CD4-positive, alpha-beta memory T cell (primary cell): ENCODE measurements around the gene RAB26. TPM values are rescaled to one million over a fixed set of nuclear protein-coding genes. Genes with fewer than 3 reads are reported as not detected.
A peak's percentile ranks its signal among the peaks of the same experiment; 100 is the strongest.

Source experiments
- CTCF ChIA-PET: fragments of 350-600 bp; sonication (Branson Sonifier 250); formaldehyde crosslinking; loops from one replicate; lab custom pipeline; 2021; ENCODE audit warnings: inconsistent platforms; ENCODE audit not compliant: partially characterized antibody; lab: Charles Lee
- POLR2A ChIA-PET: fragments of 350-600 bp; sonication (Branson Sonifier 250); formaldehyde crosslinking; loops from one replicate; lab custom pipeline; 2021; ENCODE audit not compliant: partially characterized antibody; lab: Charles Lee
- DNase-seq, 5 donors: peaks; one replicate each; pipeline versions ENCODE4 v3.0.0 to v3.0.0-alpha.2; 2020 to 2022; ENCODE audit warnings: mixed read lengths in 1 of 5
- H3K27ac ChIP-seq: one replicate; pipeline ENCODE4 v1.7.0; 2013; ENCODE audit warnings: low read depth, low read length
- H3K27me3 ChIP-seq: 2 replicates; pipeline ENCODE4 v1.7.0; 2013; ENCODE audit warnings: mild to moderate bottlenecking, low read length, moderate library complexity; ENCODE audit not compliant: insufficient read depth
- H3K36me3 ChIP-seq: 2 replicates; pipeline ENCODE4 v1.7.0; 2013; ENCODE audit warnings: mild to moderate bottlenecking, low read length, moderate library complexity; ENCODE audit not compliant: insufficient read depth
- H3K4me1 ChIP-seq: 2 replicates; pipeline ENCODE4 v1.7.0; 2013; ENCODE audit warnings: mild to moderate bottlenecking, low read length, moderate library complexity; ENCODE audit not compliant: insufficient read depth
- H3K4me3 ChIP-seq, 2 donors: one replicate each; pipeline ENCODE4 v1.7.0; 2013; ENCODE audit warnings: low read length in 2 of 2, mild to moderate bottlenecking in 1 of 2
- H3K9me3 ChIP-seq, 2 donors: one replicate each; pipeline ENCODE4 v1.7.0; 2013; ENCODE audit warnings: low read length in 2 of 2, control low read depth in 1 of 2; ENCODE audit not compliant: control insufficient read depth in 1 of 2
- H3K27ac Mint-ChIP-seq, 7 donors: one replicate each; pipeline ENCODE4 v1.8.0; 2020 to 2021; ENCODE audit warnings: mixed read lengths in 7 of 7, mild to moderate bottlenecking in 6 of 7, inconsistent platforms in 3 of 7, moderate library complexity in 3 of 7
- H3K27me3 Mint-ChIP-seq, 2 donors: one replicate each; pipeline ENCODE4 v1.8.0; 2020 to 2021; ENCODE audit warnings: mixed read lengths in 2 of 2
- H3K36me3 Mint-ChIP-seq, 2 donors: one replicate each; pipeline ENCODE4 v1.8.0; 2020 to 2021; ENCODE audit warnings: mixed read lengths in 2 of 2, inconsistent platforms in 1 of 2, mild to moderate bottlenecking in 1 of 2
- H3K4me1 Mint-ChIP-seq, 4 donors: one replicate each; pipeline ENCODE4 v1.8.0; 2020 to 2021; ENCODE audit warnings: mixed read lengths in 4 of 4, mild to moderate bottlenecking in 1 of 4
- H3K4me3 Mint-ChIP-seq, 8 donors: one replicate each; pipeline ENCODE4 v1.8.0; 2020 to 2021; ENCODE audit warnings: mixed read lengths in 8 of 8, mild to moderate bottlenecking in 7 of 8, moderate library complexity in 6 of 8, inconsistent platforms in 3 of 8
- H3K9me3 Mint-ChIP-seq, 8 donors: one replicate each; pipeline ENCODE4 v1.8.0; 2020 to 2021; ENCODE audit warnings: mixed read lengths in 8 of 8, mild to moderate bottlenecking in 5 of 8, inconsistent platforms in 3 of 8, moderate library complexity in 1 of 8
- intact Hi-C: fragments of 100-400 bp; cut with micrococcal nuclease; formaldehyde crosslinking; loops from one replicate; pipeline ENCODE4 v1.15.1; 2023
- polyA plus RNA-seq, 2 donors: library from polyadenylated mRNA; unstranded; fragments of 300-500 nt; fragmentation: Illumina TruSeq; gene quantifications; one replicate each; pipeline ENCODE4 v1.2.3, GENCODE V29; 2021
- total RNA-seq, 2 experiments: library from RNA; stranded (reverse); gene quantifications; one replicate each; pipeline ENCODE4 v1.2.3, GENCODE V29; 2021

RAB26 gene
- total and polyA plus RNA-seq, 4 experiments from 2014 or later, result 0.44 to 0.77 (median 0.52) TPM; not detected in 1

DNA sequence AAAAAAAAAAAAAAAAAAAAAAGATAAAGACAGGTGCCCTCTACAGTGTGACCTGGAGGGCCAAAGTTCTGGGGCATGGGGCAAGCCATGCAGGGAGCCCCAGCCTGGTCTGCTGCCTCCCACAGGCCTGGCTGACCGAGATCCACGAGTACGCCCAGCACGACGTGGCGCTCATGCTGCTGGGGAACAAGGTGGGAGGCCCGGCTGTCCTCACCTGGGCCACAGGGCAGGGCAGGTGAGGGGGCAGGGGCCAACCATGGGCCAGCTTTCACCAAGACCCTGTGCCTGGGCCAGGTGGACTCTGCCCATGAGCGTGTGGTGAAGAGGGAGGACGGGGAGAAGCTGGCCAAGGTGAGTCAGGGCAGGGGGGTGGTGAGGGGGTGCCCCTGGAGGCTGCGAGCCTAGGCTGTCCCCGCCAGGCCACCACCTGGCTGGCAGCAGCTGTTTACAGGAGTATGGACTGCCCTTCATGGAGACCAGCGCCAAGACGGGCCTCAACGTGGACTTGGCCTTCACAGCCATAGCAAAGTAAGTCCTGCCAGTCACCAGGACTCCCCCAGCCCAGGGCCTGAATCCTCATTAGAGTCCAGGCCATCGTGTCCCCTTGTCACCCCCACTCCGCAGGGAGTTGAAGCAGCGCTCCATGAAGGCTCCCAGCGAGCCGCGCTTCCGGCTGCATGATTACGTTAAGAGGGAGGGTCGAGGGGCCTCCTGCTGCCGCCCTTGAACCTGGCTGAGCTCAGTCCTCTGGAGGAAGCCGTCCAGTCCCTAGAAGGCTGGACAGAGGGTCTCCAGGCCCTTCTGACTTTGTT is 4.5 kb downstream of the RAB26 start:
- H3K4me3 ChIP-seq, result peak overlapping the region; percentile 65 to 79
- H3K36me3 Mint-ChIP-seq, result peaks cover 0 to 14% of the 10 kb centered on the region in 2 donors
- CTCF ChIA-PET, result interaction anchor here (0.5 to 4.0 kb wide), 14 partner anchors 9 to 189 kb away, joined by 3 to 38 read pairs (median 4); partner anchors contain the start of genes ECI1 and PKD1
- H3K27ac Mint-ChIP-seq, result peak overlapping the region; percentile 19 to 88 (median 83)
- H3K4me3 Mint-ChIP-seq, result peak overlapping the region; percentile 85 to 93 (median 89)
- peaks cover 82% of the 10 kb centered on the region for H3K4me1 ChIP-seq
- POLR2A ChIA-PET, result interaction anchor here (1.2 to 3.7 kb wide), 8 partner anchors 10 to 189 kb away, joined by 3 to 75 read pairs (median 10); partner anchors contain the start of genes E4F1, NDUFB10, NHERF2 and RNF151
- peak overlapping the region; percentile 83 for H3K27ac ChIP-seq
- H3K27me3 ChIP-seq, result no peaks in the 10 kb centered on the region
- peaks cover 30 to 71% (median 49%) of the 10 kb centered on the region in 4 donors for H3K4me1 Mint-ChIP-seq
- no peaks in the 10 kb centered on the region for H3K9me3 Mint-ChIP-seq
- peaks cover 4% of the 10 kb centered on the region for H3K36me3 ChIP-seq
- no peaks in the 10 kb centered on the region for H3K27me3 Mint-ChIP-seq
- DNase-seq, result peak in 2 of 5 donors; percentile 11 to 40
- intact Hi-C loops, result loop anchor here (1.0 to 10.0 kb wide), 3 partner anchors 130 to 288 kb away; partner anchors contain the start of gene NDUFB10
- H3K9me3 ChIP-seq, result no peaks in the 10 kb centered on the region

GRCh38 chr16:2154533-2155090 is 6.2 kb downstream of the RAB26 start:
- POLR2A ChIA-PET, result interaction anchor here (0.5 to 3.7 kb wide), 40 partner anchors 8 to 845 kb away, joined by 3 to 75 read pairs (median 8); partner anchors contain the start of genes AMDHD2, ECI1, FAHD1 and HAGH
- Histone ChIP-seq H3K27ac (peak overlapping the region; percentile 83), H3K4me1 (peaks cover 77% of the 10 kb centered on the region), H3K9me3 (no peaks in the 10 kb centered on the region), H3K27me3 (no peaks in the 10 kb centered on the region), H3K4me3 (peak overlapping the region; percentile 75 to 79), H3K36me3 (peaks cover 4% of the 10 kb centered on the region)
- H3K4me3 Mint-ChIP-seq, result peak overlapping the region; percentile 85 to 93 (median 89)
- intact Hi-C loops, result loop anchor here (1.0 to 10.0 kb wide), 12 partner anchors 18 to 359 kb away; partner anchors contain the start of genes ATP6V0C, E4F1, ECI1 and GFER
- peaks cover 30 to 69% (median 49%) of the 10 kb centered on the region in 4 donors for H3K4me1 Mint-ChIP-seq
- H3K9me3 Mint-ChIP-seq, result no peaks in the 10 kb centered on the region
- H3K36me3 Mint-ChIP-seq, result peaks cover 0 to 14% of the 10 kb centered on the region in 2 donors
- no peaks in the 10 kb centered on the region for H3K27me3 Mint-ChIP-seq
- peak overlapping the region; percentile 75 to 96 (median 90) for H3K27ac Mint-ChIP-seq
- peak in 1 of 5 donors; percentile 62 for DNase-seq
- CTCF ChIA-PET, result interaction anchor here (0.6 to 4.6 kb wide), 15 partner anchors 8 to 378 kb away, joined by 3 to 30 read pairs (median 4); partner anchors contain the start of genes ECI1, PGP and RPS2

GRCh38 chr16:2155091-2155950 is 6.9 kb downstream of the RAB26 start, which contains the start of gene TRAF7:
TRAF7 (plus strand) TSS chr16:2155782; CDS start chr16:2163921, 8,139 bp downstream.
- no peaks in the 10 kb centered on the region for H3K27me3 Mint-ChIP-seq

GRCh38 chr16:2155977-2156848 is 7.8 kb downstream of the RAB26 start:
- Histone ChIP-seq H3K27ac (peak overlapping the region; percentile 48), H3K4me1 (peaks cover 62% of the 10 kb centered on the region), H3K36me3 (peaks cover 4% of the 10 kb centered on the region), H3K9me3 (no peaks in the 10 kb centered on the region), H3K27me3 (no peaks in the 10 kb centered on the region), H3K4me3 (peak overlapping the region; percentile 47 to 52)
- no peak for DNase-seq
- intact Hi-C loops, result loop anchor here (1.0 to 10.0 kb wide), 13 partner anchors 19 to 357 kb away; partner anchors contain the start of genes ATP6V0C, E4F1, ECI1 and GFER
- Mint-ChIP-seq H3K4me3 (peak overlapping the region; percentile 94 to 98 (median 95)), H3K4me1 (peaks cover 27 to 61% (median 42%) of the 10 kb centered on the region in 4 donors), H3K9me3 (no peaks in the 10 kb centered on the region), H3K27me3 (no peaks in the 10 kb centered on the region), H3K36me3 (peaks cover 0 to 14% of the 10 kb centered on the region in 2 donors), H3K27ac (peak overlapping the region; percentile 75 to 98 (median 94))
- POLR2A ChIA-PET, result interaction anchor here (0.5 to 3.7 kb wide), 48 partner anchors 10 to 1567 kb away, joined by 3 to 75 read pairs (median 7); partner anchors contain the start of genes AMDHD2, ATP6V0C, CCNF and ECI1
- CTCF ChIA-PET, result interaction anchor here (0.9 to 4.6 kb wide), 6 partner anchors 12 to 192 kb away, joined by 3 to 30 read pairs (median 4); partner anchors contain the start of gene RPS2

More at GRCh38 chr16:2155091-2155950, 6.9 kb downstream of the RAB26 start, which contains the start of gene TRAF7:
- Mint-ChIP-seq H3K9me3 (no peaks in the 10 kb centered on the region), H3K4me1 (peaks cover 30 to 63% (median 45%) of the 10 kb centered on the region in 4 donors), H3K27ac (peak within 1 kb of the TSS; percentile 75 to 98 (median 94)), H3K36me3 (peaks cover 0 to 14% of the 10 kb centered on the region in 2 donors), H3K4me3 (peak within 1 kb of the TSS; percentile 94 to 98 (median 95))
- Histone ChIP-seq H3K4me3 (peak within 1 kb of the TSS; percentile 75 to 79), H3K9me3 (no peaks in the 10 kb centered on the region), H3K27me3 (no peaks in the 10 kb centered on the region), H3K27ac (peak within 1 kb of the TSS; percentile 83), H3K4me1 (peaks cover 70% of the 10 kb centered on the region), H3K36me3 (peaks cover 4% of the 10 kb centered on the region)
- POLR2A ChIA-PET, result interaction anchor here (0.5 to 3.7 kb wide), 56 partner anchors 9 to 1566 kb away, joined by 3 to 75 read pairs (median 6); partner anchors contain the start of genes AMDHD2, ATP6V0C, CCNF and ECI1
- DNase-seq, result peak; percentile 97 to 100 (median 99)
- intact Hi-C loops, result loop anchor here (1.0 to 10.0 kb wide), 12 partner anchors 19 to 358 kb away; partner anchors contain the start of genes ATP6V0C, E4F1, ECI1 and GFER
- CTCF ChIA-PET, result interaction anchor here (0.6 to 4.6 kb wide), 16 partner anchors 9 to 377 kb away, joined by 3 to 30 read pairs (median 3); partner anchors contain the start of genes ECI1, PGP and RPS2

DNA sequence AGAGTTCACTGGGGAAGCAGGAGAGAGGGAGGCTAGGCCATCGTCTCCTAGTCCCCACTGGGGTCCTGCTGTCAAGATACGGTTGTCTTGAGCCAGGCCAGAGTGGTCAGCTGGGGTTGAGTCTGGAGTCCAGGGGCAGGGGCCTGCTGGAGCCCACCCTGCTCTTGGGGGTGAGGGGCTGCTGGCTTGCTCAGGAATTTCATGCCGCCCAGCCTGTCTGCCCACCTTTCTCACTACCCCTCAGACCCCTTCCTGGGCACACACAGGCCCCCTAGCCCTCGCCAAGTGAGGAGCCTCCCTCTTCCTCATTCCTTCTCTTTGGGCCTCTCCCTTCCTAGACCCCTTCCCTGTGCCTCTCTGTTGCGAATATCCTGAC is 8.4 kb downstream of the RAB26 start:
- Histone ChIP-seq H3K9me3 (no peaks in the 10 kb centered on the region), H3K4me1 (peaks cover 56% of the 10 kb centered on the region), H3K36me3 (peaks cover 2% of the 10 kb centered on the region), H3K4me3 (no peak overlapping the region), H3K27me3 (no peaks in the 10 kb centered on the region), H3K27ac (no peak overlapping the region)
- no peaks in the 10 kb centered on the region for H3K27me3 Mint-ChIP-seq
- intact Hi-C loops, result loop anchor here (1.0 to 10.0 kb wide), 2 partner anchors 38 to 292 kb away; no protein-coding TSS in a partner anchor
- peaks cover 0 to 14% of the 10 kb centered on the region in 2 donors for H3K36me3 Mint-ChIP-seq
- H3K9me3 Mint-ChIP-seq, result no peaks in the 10 kb centered on the region
- peak overlapping the region; percentile 94 to 98 (median 95) for H3K4me3 Mint-ChIP-seq
- no peak for DNase-seq
- H3K27ac Mint-ChIP-seq, result peak overlapping the region in 5 of 7 donors; percentile 69 to 95 (median 89)
- H3K4me1 Mint-ChIP-seq, result peaks cover 24 to 55% (median 38%) of the 10 kb centered on the region in 4 donors
- POLR2A ChIA-PET, result no interaction called here
- CTCF ChIA-PET, result interaction anchor here (4.6 kb wide), 1 partner anchor 16 kb away, joined by 30 read pairs; no protein-coding TSS in a partner anchor
